ENCODE measurements around the gene ADAM23. TPM values are rescaled to one million over a fixed set of nuclear protein-coding genes. Genes with fewer than 3 reads are reported as not detected.

Gene ADAM23
- total and polyA plus RNA-seq, 2 experiments from 2014 or later: 2.8 to 3.3 TPM

DNA sequence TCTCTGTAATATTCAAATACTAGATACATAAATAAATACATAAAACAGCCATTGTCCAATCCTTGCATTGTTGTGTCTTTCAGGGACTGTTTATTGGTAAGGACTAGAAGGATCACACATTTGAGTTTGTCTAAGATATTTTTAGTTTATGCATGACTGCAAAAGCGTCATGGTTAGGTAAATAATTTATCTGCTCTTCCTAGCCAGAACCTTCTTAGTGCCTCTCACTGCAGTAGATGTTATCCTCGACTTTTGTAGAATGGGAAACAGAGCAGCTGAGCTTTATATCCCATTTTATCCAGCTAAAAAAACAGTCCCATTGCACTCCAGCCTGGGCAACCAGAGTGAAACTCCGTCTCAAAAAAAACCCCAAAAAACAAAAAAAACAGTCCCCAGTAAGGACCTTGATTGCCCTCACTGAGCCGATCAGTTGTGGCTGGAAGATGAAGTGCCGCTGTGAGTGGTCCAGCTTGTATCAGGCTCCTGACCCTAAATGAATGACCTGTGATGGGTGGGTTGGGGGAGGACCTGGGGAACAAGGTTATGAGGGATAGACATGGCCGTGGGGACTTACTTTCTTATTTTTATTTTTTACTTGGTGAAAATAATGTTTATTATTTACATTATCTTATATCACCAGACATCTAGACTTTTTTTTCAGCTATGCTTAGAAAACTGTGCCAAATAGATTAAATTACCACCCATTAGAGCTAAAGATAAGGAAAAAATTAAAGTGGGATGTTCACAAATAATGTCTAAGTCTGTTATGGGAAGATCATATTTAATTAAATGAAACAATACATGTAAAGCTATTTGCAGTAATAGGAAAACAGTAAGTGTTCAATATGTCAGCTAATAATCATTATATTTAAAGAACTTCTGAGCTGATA, 10.9 kb upstream of the ADAM23 start:
- H3K27me3 ChIP-seq: peaks cover 6% of the 10 kb centered on the region
- WGBS (ENCODE audit: low lambda C conversion rate, missing lambda C conversion rate): 71% methylated on average over 6 of the region's 6 CpGs
- no peaks in the 10 kb centered on the region for H3K4me1 ChIP-seq (ENCODE audit: insufficient read depth)
- H2AFZ ChIP-seq: no peak overlapping the region
- no peak overlapping the region for H3K4me3 ChIP-seq
- H3K27ac ChIP-seq: no peak overlapping the region
- no peaks in the 10 kb centered on the region for H3K9me2 ChIP-seq (replicated peaks; ENCODE audit: insufficient read depth)
- TF ChIP-seq EZH2phosphoT487 (IDR thresholded peaks at IDR 0.05; ENCODE audit: low read depth, severe bottlenecking, unreplicated experiment): no peak
- TF ChIP-seq, protein P1, sequence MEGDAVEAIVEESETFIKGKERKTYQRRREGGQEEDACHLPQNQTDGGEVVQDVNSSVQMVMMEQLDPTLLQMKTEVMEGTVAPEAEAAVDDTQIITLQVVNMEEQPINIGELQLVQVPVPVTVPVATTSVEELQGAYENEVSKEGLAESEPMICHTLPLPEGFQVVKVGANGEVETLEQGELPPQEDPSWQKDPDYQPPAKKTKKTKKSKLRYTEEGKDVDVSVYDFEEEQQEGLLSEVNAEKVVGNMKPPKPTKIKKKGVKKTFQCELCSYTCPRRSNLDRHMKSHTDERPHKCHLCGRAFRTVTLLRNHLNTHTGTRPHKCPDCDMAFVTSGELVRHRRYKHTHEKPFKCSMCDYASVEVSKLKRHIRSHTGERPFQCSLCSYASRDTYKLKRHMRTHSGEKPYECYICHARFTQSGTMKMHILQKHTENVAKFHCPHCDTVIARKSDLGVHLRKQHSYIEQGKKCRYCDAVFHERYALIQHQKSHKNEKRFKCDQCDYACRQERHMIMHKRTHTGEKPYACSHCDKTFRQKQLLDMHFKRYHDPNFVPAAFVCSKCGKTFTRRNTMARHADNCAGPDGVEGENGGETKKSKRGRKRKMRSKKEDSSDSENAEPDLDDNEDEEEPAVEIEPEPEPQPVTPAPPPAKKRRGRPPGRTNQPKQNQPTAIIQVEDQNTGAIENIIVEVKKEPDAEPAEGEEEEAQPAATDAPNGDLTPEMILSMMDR (IDR thresholded peaks at IDR 0.05; ENCODE audit: poor library complexity): no peak
- no peak for TF ChIP-seq EZH2 (IDR thresholded peaks at IDR 0.05; ENCODE audit: borderline replicate concordance)
- no peak for DNase-seq (ENCODE audit: low spot score)
- no peak overlapping the region for H3K4me2 ChIP-seq
- H3K9me3 ChIP-seq (ENCODE audit: low read depth): no peaks in the 10 kb centered on the region
- H3K79me2 ChIP-seq: no peaks in the 10 kb centered on the region
- H4K20me1 ChIP-seq (ENCODE audit: insufficient read depth, poor library complexity, severe bottlenecking): no peaks in the 10 kb centered on the region
- H3K36me3 ChIP-seq (replicated peaks; ENCODE audit: insufficient read depth, low read depth): no peaks in the 10 kb centered on the region

DNA sequence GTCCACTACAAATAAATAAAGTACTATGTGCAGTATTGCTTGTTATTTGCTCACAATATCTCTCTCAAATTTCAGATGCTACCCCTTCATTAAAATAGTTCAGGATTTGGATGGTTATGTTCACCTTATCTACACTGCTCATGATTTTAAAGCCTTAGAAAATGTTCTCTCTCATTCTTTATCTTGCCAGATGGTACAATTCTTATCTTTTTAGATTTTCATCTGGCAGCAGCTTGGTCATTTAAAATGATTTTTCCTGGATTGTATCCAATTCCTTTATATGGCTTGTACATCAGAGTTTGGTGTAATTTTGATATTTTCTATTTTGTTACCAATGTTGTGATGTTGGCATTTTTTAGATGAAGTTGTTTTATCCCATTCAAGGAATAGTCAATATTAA, 10.1 kb upstream of the ADAM23 start:
- peaks cover 6% of the 10 kb centered on the region for H3K27me3 ChIP-seq
- no peaks in the 10 kb centered on the region for H4K20me1 ChIP-seq (ENCODE audit: insufficient read depth, poor library complexity, severe bottlenecking)
- no peaks in the 10 kb centered on the region for H3K36me3 ChIP-seq (replicated peaks; ENCODE audit: insufficient read depth, low read depth)
- no peak overlapping the region for H3K4me3 ChIP-seq
- H3K9me2 ChIP-seq (replicated peaks; ENCODE audit: insufficient read depth): no peaks in the 10 kb centered on the region
- no peak for DNase-seq (ENCODE audit: low spot score)
- TF ChIP-seq EZH2 (IDR thresholded peaks at IDR 0.05; ENCODE audit: borderline replicate concordance): no peak
- TF ChIP-seq, protein P1 (IDR thresholded peaks at IDR 0.05; ENCODE audit: poor library complexity): no peak
- no peak for TF ChIP-seq EZH2phosphoT487 (IDR thresholded peaks at IDR 0.05; ENCODE audit: low read depth, severe bottlenecking, unreplicated experiment)
- no peak overlapping the region for H2AFZ ChIP-seq
- no peaks in the 10 kb centered on the region for H3K9me3 ChIP-seq (ENCODE audit: low read depth)
- H3K4me1 ChIP-seq (ENCODE audit: insufficient read depth): no peaks in the 10 kb centered on the region
- no peak overlapping the region for H3K4me2 ChIP-seq
- H3K27ac ChIP-seq: no peak overlapping the region
- no peaks in the 10 kb centered on the region for H3K79me2 ChIP-seq

DNA sequence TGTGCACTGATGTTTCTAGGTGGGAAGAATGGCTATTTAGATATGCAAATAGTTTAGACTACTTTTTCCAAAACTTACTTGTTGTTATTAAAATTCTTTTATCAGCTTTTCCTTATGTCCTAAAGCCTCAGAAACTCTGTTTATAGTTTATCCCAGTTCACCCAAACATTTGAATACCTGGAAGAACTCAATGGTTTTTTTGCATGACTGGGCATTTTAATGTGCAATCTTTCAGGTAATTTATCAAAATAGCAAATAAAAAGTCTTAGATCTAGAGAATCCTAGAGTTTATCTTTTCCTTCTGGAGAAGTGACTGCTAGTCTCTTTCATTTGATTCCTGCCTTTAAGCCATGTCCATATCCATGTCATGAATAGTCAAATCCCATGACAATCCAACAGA, 9.6 kb upstream of the ADAM23 start:
- no peaks in the 10 kb centered on the region for H3K9me3 ChIP-seq (ENCODE audit: low read depth)
- H2AFZ ChIP-seq: no peak overlapping the region
- H3K9me2 ChIP-seq (replicated peaks; ENCODE audit: insufficient read depth): no peaks in the 10 kb centered on the region
- H3K79me2 ChIP-seq: no peaks in the 10 kb centered on the region
- no peaks in the 10 kb centered on the region for H4K20me1 ChIP-seq (ENCODE audit: insufficient read depth, poor library complexity, severe bottlenecking)
- no peaks in the 10 kb centered on the region for H3K36me3 ChIP-seq (replicated peaks; ENCODE audit: insufficient read depth, low read depth)
- no peak overlapping the region for H3K4me3 ChIP-seq
- peaks cover 8% of the 10 kb centered on the region for H3K27me3 ChIP-seq
- H3K4me2 ChIP-seq: no peak overlapping the region
- TF ChIP-seq EZH2phosphoT487 (IDR thresholded peaks at IDR 0.05; ENCODE audit: low read depth, severe bottlenecking, unreplicated experiment) (no peak), EZH2 (IDR thresholded peaks at IDR 0.05; ENCODE audit: borderline replicate concordance) (no peak)
- TF ChIP-seq, protein P1 (IDR thresholded peaks at IDR 0.05; ENCODE audit: poor library complexity): no peak
- H3K27ac ChIP-seq: no peak overlapping the region
- no peaks in the 10 kb centered on the region for H3K4me1 ChIP-seq (ENCODE audit: insufficient read depth)
- no peak for DNase-seq (ENCODE audit: low spot score)
